HG03064 (cell line): ENCODE data around the gene ADGRD2.

Experiments used
- ATAC-seq: cut with Tn5 transposase; IDR thresholded peaks from one replicate; pipeline ENCODE4 v1.9.1; 2021; ENCODE audit warnings: low read depth; ENCODE audit not compliant: unreplicated experiment

The ADGRD2 gene

GRCh38 chr9:124477648-124478285 is 27.5 kb downstream of the ADGRD2 start:
- no peak for ATAC-seq

GRCh38 chr9:124478354-124478753 is 28.1 kb downstream of the ADGRD2 start:
- ATAC-seq = no peak

- ATAC-seq = no peak
Measured at GRCh38 chr9:124479371-124479770, 29.1 kb downstream of the ADGRD2 start.

GRCh38 chr9:124479947-124480620 is 29.8 kb downstream of the ADGRD2 start:
- no peak for ATAC-seq

GRCh38 chr9:124480621-124480981 is 30.4 kb downstream of the ADGRD2 start:
- no peak for ATAC-seq

- ATAC-seq = no peak
Measured at GRCh38 chr9:124481115-124481514, 30.9 kb downstream of the ADGRD2 start.

GRCh38 chr9:124482431-124483031 is 32.3 kb downstream of the ADGRD2 start:
- ATAC-seq = no peak

- no peak for ATAC-seq
Measured at GRCh38 chr9:124483481-124483880, 33.2 kb downstream of the ADGRD2 start.

- ATAC-seq = no peak
Measured at GRCh38 chr9:124485201-124485600, 35.0 kb downstream of the ADGRD2 start.

GRCh38 chr9:124485936-124486335 is 35.7 kb downstream of the ADGRD2 start:
- ATAC-seq = no peak

GRCh38 chr9:124486778-124487259 is 36.6 kb downstream of the ADGRD2 start:
- no peak for ATAC-seq

- ATAC-seq = no peak
Measured at GRCh38 chr9:124487260-124488182, 37.3 kb downstream of the ADGRD2 start.

GRCh38 chr9:124488641-124489210 is 38.5 kb downstream of the ADGRD2 start:
- no peak for ATAC-seq

GRCh38 chr9:124489222-124489621 is 39.0 kb downstream of the ADGRD2 start:
- no peak for ATAC-seq

GRCh38 chr9:124490004-124490403 is 39.8 kb downstream of the ADGRD2 start:
- ATAC-seq = no peak

- ATAC-seq = no peak
Measured at GRCh38 chr9:124491049-124491975, 41.1 kb downstream of the ADGRD2 start.

GRCh38 chr9:124492818-124493217 is 42.6 kb downstream of the ADGRD2 start:
- ATAC-seq = no peak

- no peak for ATAC-seq
Measured at GRCh38 chr9:124493218-124493617, 43.0 kb downstream of the ADGRD2 start.

- ATAC-seq = no peak
Measured at GRCh38 chr9:124493794-124494479, 43.7 kb downstream of the ADGRD2 start.
